ENCODE measurements around the gene SPEM3.
"Not testable (repeated sequence)": the region's sequence is repeated elsewhere in the genome, so short reads cannot be mapped to it uniquely, and the experiment has no call there.

DNA sequence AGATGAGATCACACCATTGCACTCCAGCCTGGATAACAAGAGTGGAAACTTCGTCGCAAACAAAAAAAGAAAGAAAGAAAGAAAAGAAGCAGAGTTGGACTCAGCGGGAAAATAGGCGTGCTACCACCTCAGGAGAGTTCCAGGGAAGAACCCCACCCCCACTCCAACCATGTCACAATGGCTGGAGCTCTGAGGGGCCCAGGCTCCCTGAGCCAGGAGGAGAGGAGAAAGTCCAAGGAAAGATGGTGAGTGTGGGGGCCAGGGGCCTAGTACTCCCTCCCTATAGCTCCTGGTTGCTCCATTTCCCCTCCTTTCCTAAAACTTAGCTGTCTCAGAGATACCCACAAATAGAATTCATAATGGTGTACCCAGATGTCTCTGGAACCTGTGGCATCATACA, 52.6 kb downstream of the SPEM3 start, which contains the start of gene SLC35G6:
- TF ChIP-seq, protein P1, sequence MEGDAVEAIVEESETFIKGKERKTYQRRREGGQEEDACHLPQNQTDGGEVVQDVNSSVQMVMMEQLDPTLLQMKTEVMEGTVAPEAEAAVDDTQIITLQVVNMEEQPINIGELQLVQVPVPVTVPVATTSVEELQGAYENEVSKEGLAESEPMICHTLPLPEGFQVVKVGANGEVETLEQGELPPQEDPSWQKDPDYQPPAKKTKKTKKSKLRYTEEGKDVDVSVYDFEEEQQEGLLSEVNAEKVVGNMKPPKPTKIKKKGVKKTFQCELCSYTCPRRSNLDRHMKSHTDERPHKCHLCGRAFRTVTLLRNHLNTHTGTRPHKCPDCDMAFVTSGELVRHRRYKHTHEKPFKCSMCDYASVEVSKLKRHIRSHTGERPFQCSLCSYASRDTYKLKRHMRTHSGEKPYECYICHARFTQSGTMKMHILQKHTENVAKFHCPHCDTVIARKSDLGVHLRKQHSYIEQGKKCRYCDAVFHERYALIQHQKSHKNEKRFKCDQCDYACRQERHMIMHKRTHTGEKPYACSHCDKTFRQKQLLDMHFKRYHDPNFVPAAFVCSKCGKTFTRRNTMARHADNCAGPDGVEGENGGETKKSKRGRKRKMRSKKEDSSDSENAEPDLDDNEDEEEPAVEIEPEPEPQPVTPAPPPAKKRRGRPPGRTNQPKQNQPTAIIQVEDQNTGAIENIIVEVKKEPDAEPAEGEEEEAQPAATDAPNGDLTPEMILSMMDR (conservative IDR thresholded peaks at IDR 0.05; ENCODE audit: low read length): not testable (repeated sequence)
- TF ChIP-seq EZH2phosphoT487 (IDR thresholded peaks at IDR 0.05; ENCODE audit: borderline replicate concordance, low read depth, low read length): not testable (repeated sequence)
